D721Med (cell line): ENCODE measurements around the gene VPS16.

Experiments used
- DNase-seq: peaks from one replicate; pipeline ENCODE4 v3.0.0; 2011; ENCODE audit warnings: low spot score; ENCODE audit not compliant: insufficient read length
- FAIRE-seq: peaks from 2 replicates; lab custom pipeline; 2011; peaks lifted over from hg19 to GRCh38; lab: Jason Lieb, UNC
- TF ChIP-seq, protein P1 (sequence below): IDR thresholded peaks from 2 replicates; pipeline ENCODE4 v1.5.1; 2012; ENCODE audit warnings: mild to moderate bottlenecking, control low read depth; ENCODE audit not compliant: insufficient read depth; ENCODE audit errors: missing control alignments

The VPS16 gene

GRCh38 chr20:2809690-2810089 lies 30.9 kb upstream of the VPS16 start:
- DNase-seq, result no peak
- TF ChIP-seq, protein P1, sequence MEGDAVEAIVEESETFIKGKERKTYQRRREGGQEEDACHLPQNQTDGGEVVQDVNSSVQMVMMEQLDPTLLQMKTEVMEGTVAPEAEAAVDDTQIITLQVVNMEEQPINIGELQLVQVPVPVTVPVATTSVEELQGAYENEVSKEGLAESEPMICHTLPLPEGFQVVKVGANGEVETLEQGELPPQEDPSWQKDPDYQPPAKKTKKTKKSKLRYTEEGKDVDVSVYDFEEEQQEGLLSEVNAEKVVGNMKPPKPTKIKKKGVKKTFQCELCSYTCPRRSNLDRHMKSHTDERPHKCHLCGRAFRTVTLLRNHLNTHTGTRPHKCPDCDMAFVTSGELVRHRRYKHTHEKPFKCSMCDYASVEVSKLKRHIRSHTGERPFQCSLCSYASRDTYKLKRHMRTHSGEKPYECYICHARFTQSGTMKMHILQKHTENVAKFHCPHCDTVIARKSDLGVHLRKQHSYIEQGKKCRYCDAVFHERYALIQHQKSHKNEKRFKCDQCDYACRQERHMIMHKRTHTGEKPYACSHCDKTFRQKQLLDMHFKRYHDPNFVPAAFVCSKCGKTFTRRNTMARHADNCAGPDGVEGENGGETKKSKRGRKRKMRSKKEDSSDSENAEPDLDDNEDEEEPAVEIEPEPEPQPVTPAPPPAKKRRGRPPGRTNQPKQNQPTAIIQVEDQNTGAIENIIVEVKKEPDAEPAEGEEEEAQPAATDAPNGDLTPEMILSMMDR, result no peak
- no peak for FAIRE-seq

- no peak for FAIRE-seq
- TF ChIP-seq, protein P1, result no peak
These were observed 28.4 kb upstream of the VPS16 start for GRCh38 chr20:2812189-2812588.

GRCh38 chr20:2814076-2814475 lies 26.5 kb upstream of the VPS16 start:
- TF ChIP-seq, protein P1, result no peak
- no peak for DNase-seq
- no peak for FAIRE-seq

More at GRCh38 chr20:2812189-2812588, 28.4 kb upstream of the VPS16 start:
- DNase-seq, result no peak

DNA sequence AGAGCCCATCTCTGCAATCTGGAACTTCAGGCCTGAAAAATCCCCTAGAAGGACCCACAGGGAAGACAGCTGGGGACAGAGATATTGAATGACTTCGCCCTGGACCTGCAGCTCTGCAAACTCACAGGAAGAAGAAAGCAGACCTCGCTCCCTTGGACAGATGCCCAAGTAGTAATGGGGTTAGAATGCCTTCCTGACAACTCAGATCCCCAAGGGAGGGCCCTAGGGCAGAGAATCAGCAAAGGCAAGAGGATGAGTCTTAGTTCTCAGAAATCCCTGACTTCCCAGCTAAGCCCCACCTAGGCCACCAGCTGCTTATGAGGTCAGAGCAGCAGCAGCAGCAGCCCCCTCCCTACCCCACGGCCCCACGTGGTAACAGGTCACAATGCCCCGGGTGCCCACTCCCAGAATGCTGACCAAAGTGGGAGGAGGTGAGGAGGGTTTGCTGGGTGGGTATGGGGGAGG lies 25.9 kb upstream of the VPS16 start, which contains the start of gene C20orf141:
C20orf141 (plus strand) TSS at position 401 of the 465 bp plus-strand sequence. CDS start 198 bp downstream, outside the sequence.
- FAIRE-seq (no peak), DNase-seq (no peak)
- TF ChIP-seq, protein P1, result no peak

GRCh38 chr20:2815242-2815900 lies 25.2 kb upstream of the VPS16 start:
- no peak for DNase-seq
- TF ChIP-seq, protein P1, result no peak
- no peak for FAIRE-seq

DNA sequence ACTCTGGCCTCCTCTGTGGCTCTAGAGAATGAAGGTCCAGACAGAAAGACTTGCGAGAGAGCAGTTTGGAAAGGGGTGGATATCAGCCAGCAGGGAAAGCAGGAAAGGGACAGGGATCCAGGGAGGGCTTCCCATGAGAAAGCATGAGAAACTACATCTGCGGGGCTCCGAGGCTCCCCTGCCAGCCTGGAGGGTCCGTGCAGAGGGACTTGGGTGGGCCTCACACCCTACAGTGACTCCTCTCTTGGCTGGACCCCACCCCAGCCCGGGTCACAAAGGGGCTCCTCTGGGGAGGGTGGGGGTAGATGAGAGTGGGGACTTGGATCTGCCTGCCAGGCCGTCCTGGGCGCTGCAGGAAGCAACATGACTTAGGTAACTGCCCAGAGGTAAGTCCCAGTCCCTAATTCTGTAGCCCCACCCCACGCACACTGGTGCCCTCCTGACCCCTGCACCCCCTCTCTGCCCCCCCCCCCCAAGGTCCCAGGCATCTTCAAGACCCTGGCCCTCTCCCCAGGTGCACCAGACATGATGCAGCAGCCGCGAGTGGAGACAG lies 24.4 kb upstream of the VPS16 start, which contains the start of gene TMEM239:
TMEM239 (plus strand) TSS at position 335 of the 553 bp plus-strand sequence; CDS start at position 526, 191 bp downstream.
- DNase-seq (no peak), FAIRE-seq (no peak)
- TF ChIP-seq, protein P1, result no peak
